ENCODE results near the gene OR52B6.

GRCh38 chr11:5580577-5580976 is at the start of gene OR52B6:
- TF ChIP-seq POLR2A (IDR thresholded peaks at IDR 0.05) (no peak), CTCF (IDR thresholded peaks at IDR 0.05) (no peak)

Data from sigmoid colon (tissue), 3 donors.